Measurements from ENCODE around the gene PDK2. TPM values are rescaled to one million over a fixed set of nuclear protein-coding genes. Genes with fewer than 3 reads are reported as not detected.

The PDK2 gene
- total RNA-seq, 4 donors from 2014 or later: 37.9 to 77.7 (median 49.8) TPM

GRCh38 chr17:50090071-50090470 lies 5.1 kb upstream of the PDK2 start:
- TF ChIP-seq CTCF (IDR thresholded peaks at IDR 0.05) (no peak), POLR2A (IDR thresholded peaks at IDR 0.05) (no peak), EP300 (IDR thresholded peaks at IDR 0.05) (no peak)
- no peak overlapping the region for H3K4me3 ChIP-seq
- 63 to 64% methylated on average over 4 to 6 of the region's 6 CpGs for WGBS, 2 donors
- no peaks in the 10 kb centered on the region for H3K9me3 ChIP-seq
- no peak overlapping the region for H3K27ac ChIP-seq
- H3K4me1 ChIP-seq: peaks cover 0 to 4% (median 0%) of the 10 kb centered on the region in 4 donors
- H3K27me3 ChIP-seq: no peaks in the 10 kb centered on the region
- DNase-seq (ENCODE audit: low spot score in 2 of 2): no peak
- peaks cover 0 to 27% (median 0%) of the 10 kb centered on the region in 3 donors for H3K36me3 ChIP-seq

GRCh38 chr17:50090971-50091917 lies 3.9 kb upstream of the PDK2 start:
- WGBS, 2 donors: 67 to 70% methylated on average over 15 of the region's 15 CpGs
- no peak overlapping the region for H3K27ac ChIP-seq
- no peaks in the 10 kb centered on the region for H3K9me3 ChIP-seq
- H3K4me3 ChIP-seq: no peak overlapping the region
- H3K27me3 ChIP-seq: no peaks in the 10 kb centered on the region
- no peak for DNase-seq (ENCODE audit: low spot score in 2 of 2)
- TF ChIP-seq CTCF (IDR thresholded peaks at IDR 0.05) (no peak), POLR2A (IDR thresholded peaks at IDR 0.05) (no peak), EP300 (IDR thresholded peaks at IDR 0.05) (no peak)
- H3K36me3 ChIP-seq: peaks cover 0 to 27% (median 0%) of the 10 kb centered on the region in 3 donors
- peaks cover 0 to 9% (median 8%) of the 10 kb centered on the region in 4 donors for H3K4me1 ChIP-seq

- Histone ChIP-seq H3K36me3 (peaks cover 0 to 27% (median 0%) of the 10 kb centered on the region in 3 donors), H3K27me3 (no peaks in the 10 kb centered on the region), H3K4me3 (no peak overlapping the region), H3K27ac (no peak overlapping the region), H3K4me1 (peaks cover 0 to 16% (median 15%) of the 10 kb centered on the region in 4 donors), H3K9me3 (no peaks in the 10 kb centered on the region)
- no peak for DNase-seq (ENCODE audit: low spot score in 2 of 2)
- TF ChIP-seq CTCF (IDR thresholded peaks at IDR 0.05) (no peak), POLR2A (IDR thresholded peaks at IDR 0.05) (no peak), EP300 (IDR thresholded peaks at IDR 0.05) (no peak)
- WGBS, 2 donors: 65 to 71% methylated on average over 2 of the region's 2 CpGs
These were observed 3.2 kb upstream of the PDK2 start for GRCh38 chr17:50091918-50092285.

- Histone ChIP-seq H3K27ac (peak overlapping the region in 2 of 4 donors; percentile 95 to 96), H3K27me3 (no peaks in the 10 kb centered on the region), H3K9me3 (no peaks in the 10 kb centered on the region), H3K36me3 (peaks cover 0 to 32% (median 0%) of the 10 kb centered on the region in 3 donors), H3K4me1 (peaks cover 0 to 29% (median 26%) of the 10 kb centered on the region in 4 donors), H3K4me3 (no peak overlapping the region)
- WGBS, 2 donors: 92 to 97% methylated on average over 3 of the region's 3 CpGs
- TF ChIP-seq POLR2A (IDR thresholded peaks at IDR 0.05) (no peak), EP300 (IDR thresholded peaks at IDR 0.05) (no peak), CTCF (IDR thresholded peaks at IDR 0.05) (no peak)
- DNase-seq (ENCODE audit: low spot score in 2 of 2): no peak
These were observed 1.9 kb upstream of the PDK2 start for GRCh38 chr17:50093246-50093645.

- Histone ChIP-seq H3K36me3 (peaks cover 0 to 34% (median 0%) of the 10 kb centered on the region in 3 donors), H3K4me1 (peaks cover 0 to 34% (median 29%) of the 10 kb centered on the region in 4 donors), H3K9me3 (no peaks in the 10 kb centered on the region), H3K4me3 (no peak overlapping the region), H3K27me3 (no peaks in the 10 kb centered on the region), H3K27ac (peak overlapping the region; percentile 3 to 96 (median 92))
- WGBS, 2 donors: 33 to 36% methylated on average over 3 of the region's 3 CpGs
- no peak for DNase-seq (ENCODE audit: low spot score in 2 of 2)
- TF ChIP-seq POLR2A (IDR thresholded peaks at IDR 0.05) (no peak), CTCF (IDR thresholded peaks at IDR 0.05) (no peak), EP300 (IDR thresholded peaks at IDR 0.05) (no peak)
These were observed 1.3 kb upstream of the PDK2 start for GRCh38 chr17:50093807-50094206.
